Measurements from ENCODE around the gene JDP2.

JDP2 gene

DNA sequence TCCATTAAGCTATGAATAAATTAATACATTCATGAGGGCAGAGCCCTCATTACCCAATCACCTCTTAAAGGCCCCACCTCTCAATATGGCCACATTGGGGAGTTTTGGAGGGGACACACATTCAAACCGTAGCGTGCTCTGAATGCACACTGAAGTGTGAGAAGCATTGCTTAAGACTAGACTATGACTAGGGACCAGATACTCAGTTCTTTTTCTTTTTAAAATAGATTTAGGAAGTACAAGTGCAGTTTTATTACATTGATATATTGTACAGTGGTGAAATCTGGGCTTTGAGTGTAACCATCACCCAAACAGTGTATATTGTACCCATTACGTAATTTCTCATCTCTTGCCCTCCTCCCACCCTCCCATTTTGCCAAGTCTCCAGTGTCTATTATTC lies 21.0 kb upstream of the JDP2 start:
- TF ChIP-seq, protein P1, sequence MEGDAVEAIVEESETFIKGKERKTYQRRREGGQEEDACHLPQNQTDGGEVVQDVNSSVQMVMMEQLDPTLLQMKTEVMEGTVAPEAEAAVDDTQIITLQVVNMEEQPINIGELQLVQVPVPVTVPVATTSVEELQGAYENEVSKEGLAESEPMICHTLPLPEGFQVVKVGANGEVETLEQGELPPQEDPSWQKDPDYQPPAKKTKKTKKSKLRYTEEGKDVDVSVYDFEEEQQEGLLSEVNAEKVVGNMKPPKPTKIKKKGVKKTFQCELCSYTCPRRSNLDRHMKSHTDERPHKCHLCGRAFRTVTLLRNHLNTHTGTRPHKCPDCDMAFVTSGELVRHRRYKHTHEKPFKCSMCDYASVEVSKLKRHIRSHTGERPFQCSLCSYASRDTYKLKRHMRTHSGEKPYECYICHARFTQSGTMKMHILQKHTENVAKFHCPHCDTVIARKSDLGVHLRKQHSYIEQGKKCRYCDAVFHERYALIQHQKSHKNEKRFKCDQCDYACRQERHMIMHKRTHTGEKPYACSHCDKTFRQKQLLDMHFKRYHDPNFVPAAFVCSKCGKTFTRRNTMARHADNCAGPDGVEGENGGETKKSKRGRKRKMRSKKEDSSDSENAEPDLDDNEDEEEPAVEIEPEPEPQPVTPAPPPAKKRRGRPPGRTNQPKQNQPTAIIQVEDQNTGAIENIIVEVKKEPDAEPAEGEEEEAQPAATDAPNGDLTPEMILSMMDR (IDR thresholded peaks at IDR 0.05; ENCODE audit: extremely low read depth, insufficient read depth, missing control alignments) = no peak
- in situ Hi-C loops (cut with MboI; ENCODE audit: low pct_unique_long_range_greater_than_20kb, low sequenced_read_pairs, unreplicated experiment) = no loop called here
- DNase-seq (ENCODE audit: low spot score) = no peak

DNA sequence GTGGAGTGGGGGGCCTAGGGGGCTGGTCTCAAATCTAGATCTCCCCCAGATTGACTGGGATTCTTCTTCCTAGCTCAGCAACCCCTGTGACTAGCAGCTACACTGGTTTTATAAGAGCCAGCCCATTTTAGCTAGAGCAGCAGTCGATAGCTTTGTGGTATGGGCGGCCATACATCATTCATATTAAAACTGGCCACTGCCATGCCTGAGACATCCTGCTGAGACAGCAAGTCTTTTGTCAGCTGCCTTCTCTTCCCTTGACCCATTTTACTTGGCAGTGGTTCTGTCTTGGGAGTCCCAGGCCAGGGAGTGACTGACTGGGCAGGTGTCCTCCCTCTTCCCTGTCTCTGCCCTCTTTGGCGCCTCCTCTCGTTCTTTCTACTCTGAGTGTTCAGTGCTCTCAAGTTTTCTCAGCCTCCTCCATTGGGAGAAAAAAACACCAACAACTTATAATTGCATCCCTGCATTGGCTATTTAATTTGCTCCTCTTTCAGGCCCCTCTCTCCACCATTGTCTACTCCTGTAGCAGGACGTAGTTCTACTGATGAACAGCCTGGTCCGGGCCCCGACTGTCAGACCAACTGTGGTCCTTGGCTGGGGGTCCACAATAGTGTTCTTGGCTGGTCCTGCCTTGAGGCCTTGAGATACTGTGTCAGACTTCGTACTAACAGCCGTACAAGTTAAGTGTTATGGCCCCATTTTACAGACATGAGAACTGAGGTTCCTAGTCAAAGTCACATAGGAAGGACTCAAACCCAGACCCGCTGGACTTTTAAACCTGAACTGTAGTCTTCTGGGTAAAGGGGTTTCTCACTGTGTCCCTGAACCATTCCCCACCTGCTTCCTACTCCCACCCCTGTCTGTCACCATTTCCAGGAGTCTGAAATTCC lies 18.3 kb upstream of the JDP2 start:
- no peak for DNase-seq (ENCODE audit: low spot score)
- TF ChIP-seq, protein P1 (IDR thresholded peaks at IDR 0.05; ENCODE audit: extremely low read depth, insufficient read depth, missing control alignments) = no peak
- in situ Hi-C loops (cut with MboI; ENCODE audit: low pct_unique_long_range_greater_than_20kb, low sequenced_read_pairs, unreplicated experiment) = no loop called here

DNA sequence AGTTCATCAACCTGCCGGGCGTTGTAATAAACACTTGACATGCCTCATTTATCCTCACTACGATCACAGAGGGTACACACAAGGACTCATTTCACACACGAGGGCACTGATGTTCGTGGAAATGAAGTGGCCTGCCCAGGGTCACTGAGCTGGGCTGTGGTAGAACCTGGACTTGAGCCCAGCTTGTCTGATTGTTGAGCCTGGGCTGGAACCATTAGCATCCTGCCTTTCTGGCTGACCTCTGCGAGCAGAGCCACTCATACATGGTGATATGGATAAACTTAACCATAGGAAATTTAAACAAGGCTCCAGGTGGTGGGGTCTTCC lies 16.6 kb upstream of the JDP2 start:
- DNase-seq (ENCODE audit: low spot score) = no peak
- TF ChIP-seq, protein P1 (IDR thresholded peaks at IDR 0.05; ENCODE audit: extremely low read depth, insufficient read depth, missing control alignments) = no peak
- in situ Hi-C loops (cut with MboI; ENCODE audit: low pct_unique_long_range_greater_than_20kb, low sequenced_read_pairs, unreplicated experiment) = no loop called here

DNA sequence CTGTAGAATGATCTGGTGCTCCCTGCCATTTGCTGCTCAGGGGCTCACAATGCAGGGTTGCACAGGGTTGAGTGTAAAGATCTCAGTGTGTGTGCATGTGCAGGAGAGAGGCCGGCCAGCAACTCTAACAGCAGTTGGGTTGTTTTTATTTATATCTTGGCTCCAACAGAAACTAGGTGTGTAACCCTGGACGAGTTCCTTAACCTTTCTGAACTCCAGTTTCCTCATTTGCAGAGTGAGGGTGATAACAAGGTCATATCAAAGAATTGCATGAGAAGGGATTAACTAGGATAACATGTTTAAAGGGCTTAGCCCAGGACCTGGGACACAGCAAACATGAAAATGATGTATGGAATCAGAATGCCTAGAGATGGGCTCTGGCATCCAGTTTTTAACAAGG lies 14.8 kb upstream of the JDP2 start:
- DNase-seq (ENCODE audit: low spot score) = no peak
- TF ChIP-seq, protein P1 (IDR thresholded peaks at IDR 0.05; ENCODE audit: extremely low read depth, insufficient read depth, missing control alignments) = no peak
- in situ Hi-C loops (cut with MboI; ENCODE audit: low pct_unique_long_range_greater_than_20kb, low sequenced_read_pairs, unreplicated experiment) = no loop called here

DNA sequence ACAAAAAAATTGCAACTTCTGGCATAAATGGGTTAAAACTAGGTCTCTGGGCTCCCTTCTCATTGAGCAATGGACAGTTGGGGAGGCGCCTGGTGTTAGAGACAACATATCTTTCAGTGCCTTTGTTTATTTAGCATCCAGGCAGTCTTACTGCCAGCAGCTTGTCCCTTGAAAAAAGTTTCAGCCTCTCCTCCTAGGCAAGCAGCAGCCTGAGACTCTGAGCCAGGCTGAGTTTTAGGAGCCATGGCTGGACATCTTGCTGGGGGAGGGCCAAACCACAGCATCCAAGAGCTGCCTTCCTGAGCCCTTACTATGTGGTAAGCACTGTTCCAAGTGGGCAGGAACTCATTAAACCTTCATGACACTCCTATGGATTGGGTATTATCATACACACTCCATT lies 10.1 kb upstream of the JDP2 start:
- in situ Hi-C loops (cut with MboI; ENCODE audit: low pct_unique_long_range_greater_than_20kb, low sequenced_read_pairs, unreplicated experiment) = no loop called here
- DNase-seq (ENCODE audit: low spot score) = no peak
- TF ChIP-seq, protein P1 (IDR thresholded peaks at IDR 0.05; ENCODE audit: extremely low read depth, insufficient read depth, missing control alignments) = no peak

DNA sequence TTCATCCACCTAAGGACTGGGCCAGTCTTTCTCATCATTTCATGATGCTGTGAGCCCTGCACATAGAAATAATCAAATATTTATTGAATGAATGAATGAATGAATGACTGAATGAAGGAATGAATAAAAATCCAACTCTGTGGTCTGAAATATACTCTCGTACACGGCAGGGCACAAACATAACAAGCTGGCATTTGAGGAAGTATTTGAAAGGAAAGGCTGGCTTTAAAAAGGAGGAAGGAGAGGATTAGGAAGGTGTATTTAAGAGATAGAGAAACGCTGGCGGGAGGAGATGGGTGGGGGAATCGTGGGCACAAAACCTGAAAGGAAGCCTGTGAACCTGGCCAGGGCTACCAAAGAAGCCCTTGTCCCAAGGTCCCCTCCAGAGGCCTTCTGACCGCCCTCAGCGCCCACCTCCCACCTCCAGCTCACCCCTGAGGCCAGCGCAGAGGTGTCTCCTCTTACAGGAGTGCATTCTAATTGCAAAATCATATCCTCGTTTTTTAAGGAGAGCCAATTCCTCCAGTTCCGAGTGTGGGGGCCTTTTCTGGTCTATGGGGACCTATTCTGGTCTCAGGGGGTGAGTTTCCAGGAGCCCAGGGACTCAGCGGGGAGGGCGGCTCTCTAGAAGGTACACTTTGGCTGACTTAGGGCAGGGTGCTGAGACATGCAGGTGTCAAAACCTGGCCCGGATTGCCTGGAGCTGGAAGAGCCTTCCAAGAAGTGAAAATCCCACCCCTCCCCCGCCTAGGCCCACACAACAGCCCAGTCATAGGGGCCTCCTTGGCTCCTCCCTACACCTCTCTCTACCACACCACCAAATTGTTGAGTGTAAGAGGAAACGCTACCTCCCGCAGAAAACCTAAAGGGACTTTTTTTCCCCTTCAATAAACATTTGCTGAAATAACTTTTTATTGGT lies 8.7 kb upstream of the JDP2 start:
- TF ChIP-seq, protein P1 (IDR thresholded peaks at IDR 0.05; ENCODE audit: extremely low read depth, insufficient read depth, missing control alignments) = no peak
- DNase-seq (ENCODE audit: low spot score) = peak; percentile 72
- in situ Hi-C loops (cut with MboI; ENCODE audit: low pct_unique_long_range_greater_than_20kb, low sequenced_read_pairs, unreplicated experiment) = no loop called here

Measured in GM13977 (cell line).